H9 (cell line): ENCODE results near the gene KSR1. TPM values are rescaled to one million over a fixed set of nuclear protein-coding genes. Genes with fewer than 3 reads are reported as not detected.

Experiments
- DNase-seq: peaks from one replicate; pipeline ENCODE4 v3.0.0-alpha.2; 2017
- H2AFZ ChIP-seq: one replicate; pipeline ENCODE4 v1.6.1; 2013; ENCODE audit warnings: mild to moderate bottlenecking, low read length, control low read depth, moderate library complexity
- H2AK5ac ChIP-seq: 2 replicates; pipeline ENCODE4 v1.6.1; 2013; ENCODE audit warnings: low read length, control low read depth, mixed read lengths; ENCODE audit not compliant: insufficient read length
- H2BK120ac ChIP-seq: one replicate; pipeline ENCODE4 v1.6.1; 2013; ENCODE audit warnings: low read depth, mild to moderate bottlenecking, low read length, control low read depth, inconsistent platforms; ENCODE audit not compliant: poor library complexity, severe bottlenecking
- H2BK12ac ChIP-seq: 2 replicates; pipeline ENCODE4 v1.6.1; 2013; ENCODE audit warnings: low read length, control low read depth, mixed read lengths, low read depth; ENCODE audit not compliant: insufficient read length
- H2BK15ac ChIP-seq: 2 replicates; pipeline ENCODE4 v1.6.1; 2013; ENCODE audit warnings: low read depth, low read length, control low read depth
- H2BK20ac ChIP-seq: one replicate; pipeline ENCODE4 v1.6.1; 2013; ENCODE audit warnings: low read depth, mild to moderate bottlenecking, low read length, control low read depth, inconsistent platforms; ENCODE audit not compliant: poor library complexity, severe bottlenecking
- H2BK5ac ChIP-seq: 2 replicates; pipeline ENCODE4 v1.6.1; 2013; ENCODE audit warnings: low read length, control low read depth, mixed read lengths; ENCODE audit not compliant: insufficient read length
- H3K14ac ChIP-seq: 2 replicates; pipeline ENCODE4 v1.6.1; 2013; ENCODE audit warnings: low read length, control low read depth; ENCODE audit not compliant: insufficient read depth
- H3K18ac ChIP-seq: 2 replicates; pipeline ENCODE4 v1.6.1; 2013; ENCODE audit warnings: low read depth, mild to moderate bottlenecking, mixed read lengths, low read length, control low read depth; ENCODE audit not compliant: insufficient read length
- H3K23ac ChIP-seq: 2 replicates; pipeline ENCODE4 v1.6.1; 2013; ENCODE audit warnings: low read length, control low read depth, mixed read lengths, low read depth; ENCODE audit not compliant: insufficient read length
- H3K23me2 ChIP-seq: 2 replicates; pipeline ENCODE4 v1.6.1; 2013; ENCODE audit warnings: low read depth, mild to moderate bottlenecking, mixed read lengths, low read length, control low read depth; ENCODE audit not compliant: insufficient read length, poor library complexity, severe bottlenecking
- H3K27ac ChIP-seq: 2 replicates; pipeline ENCODE4 v1.5.1; 2013; ENCODE audit warnings: low read length, control low read depth, mixed read lengths, low read depth; ENCODE audit not compliant: insufficient read length
- H3K27me3 ChIP-seq: 2 replicates; pipeline ENCODE4 v1.6.1; 2013; ENCODE audit warnings: low read length, control low read depth, inconsistent platforms; ENCODE audit not compliant: insufficient read depth
- H3K4ac ChIP-seq: 2 replicates; pipeline ENCODE4 v1.6.1; 2013; ENCODE audit warnings: low read depth, mild to moderate bottlenecking, control low read depth, inconsistent platforms, low read length, moderate library complexity
- H3K4me1 ChIP-seq: 2 replicates; pipeline ENCODE4 v1.6.1; 2013; ENCODE audit warnings: low read length, control low read depth, inconsistent platforms; ENCODE audit not compliant: insufficient read depth
- H3K4me2 ChIP-seq: 2 replicates; pipeline ENCODE4 v1.6.1; 2013; ENCODE audit warnings: low read length, control low read depth, mixed read lengths; ENCODE audit not compliant: insufficient read length, insufficient read depth
- H3K56ac ChIP-seq: 2 replicates; pipeline ENCODE4 v1.6.1; 2013; ENCODE audit warnings: low read depth, mild to moderate bottlenecking, mixed read lengths, low read length, control low read depth; ENCODE audit not compliant: insufficient read length
- H3K79me1 ChIP-seq: 2 replicates; pipeline ENCODE4 v1.6.1; 2013; ENCODE audit warnings: low read depth, mild to moderate bottlenecking, moderate library complexity, low read length, control low read depth, inconsistent platforms; ENCODE audit not compliant: insufficient read depth, poor library complexity, severe bottlenecking
- H3K79me2 ChIP-seq: 2 replicates; pipeline ENCODE4 v1.6.1; 2013; ENCODE audit warnings: low read length, control low read depth, inconsistent platforms; ENCODE audit not compliant: insufficient read depth
- H3K9ac ChIP-seq: 2 replicates; pipeline ENCODE4 v1.6.1; 2013; ENCODE audit warnings: low read length, control low read depth, mixed read lengths; ENCODE audit not compliant: insufficient read length; ENCODE audit errors: extremely low read depth
- H3K9me3 ChIP-seq: one replicate; pipeline ENCODE4 v1.6.1; 2013; ENCODE audit warnings: low read depth, low read length, inconsistent platforms; ENCODE audit not compliant: control insufficient read depth
- H3T11ph ChIP-seq: one replicate; pipeline ENCODE4 v1.6.1; 2013; ENCODE audit warnings: mild to moderate bottlenecking, low read length, control low read depth, inconsistent platforms
- H4K20me1 ChIP-seq: one replicate; pipeline ENCODE4 v1.6.1; 2013; ENCODE audit not compliant: control insufficient read depth, insufficient read length, insufficient read depth
- H4K5ac ChIP-seq: 2 replicates; pipeline ENCODE4 v1.6.1; 2013; ENCODE audit warnings: low read depth, mild to moderate bottlenecking, mixed read lengths, low read length, control low read depth; ENCODE audit not compliant: insufficient read length
- H4K8ac ChIP-seq: replicated peaks from 2 replicates; pipeline ENCODE4 v1.6.1; 2013; ENCODE audit warnings: low read length, control low read depth, mixed read lengths, low read depth; ENCODE audit not compliant: insufficient read length
- H4K91ac ChIP-seq: 2 replicates; pipeline ENCODE4 v1.6.1; 2013; ENCODE audit warnings: low read depth, mild to moderate bottlenecking, moderate library complexity, mixed read lengths, low read length, control low read depth; ENCODE audit not compliant: insufficient read length
- H3K27ac Mint-ChIP-seq, 3 experiments: 2 replicates in 2 of 3; 3 replicates in 1 of 3; pipeline ENCODE4 v1.8.0; 2020 to 2021; ENCODE audit warnings: mixed read lengths in 3 of 3, mild to moderate bottlenecking in 1 of 3, moderate library complexity in 1 of 3
- H3K27me3 Mint-ChIP-seq: 2 replicates; pipeline ENCODE4 v1.8.0; 2021; ENCODE audit warnings: low read depth, mild to moderate bottlenecking, moderate library complexity, mixed read lengths
- H3K36me3 Mint-ChIP-seq, 3 experiments: 2 replicates in 2 of 3; 3 replicates in 1 of 3; pipeline ENCODE4 v1.8.0; 2020 to 2021; ENCODE audit warnings: low read depth in 3 of 3, mixed read lengths in 3 of 3; ENCODE audit not compliant: insufficient read depth in 1 of 3
- H3K4me1 Mint-ChIP-seq, 2 experiments: 2 replicates each; pipeline ENCODE4 v1.8.0; 2020; ENCODE audit warnings: mixed read lengths in 2 of 2
- H3K4me3 Mint-ChIP-seq, 2 experiments: 2 replicates in 1 of 2; 3 replicates in 1 of 2; pipeline ENCODE4 v1.8.0; 2020 to 2021; ENCODE audit warnings: mild to moderate bottlenecking in 2 of 2, mixed read lengths in 2 of 2, moderate library complexity in 1 of 2
- H3K9me3 Mint-ChIP-seq, 2 experiments: 2 replicates in 1 of 2; 3 replicates in 1 of 2; pipeline ENCODE4 v1.8.0; 2020; ENCODE audit warnings: mild to moderate bottlenecking in 2 of 2, mixed read lengths in 2 of 2, moderate library complexity in 1 of 2
- CTCF ChIP-seq: fragments of 200-600 bp; sonication (generic); conservative IDR thresholded peaks from 3 replicates; pipeline ENCODE4 v1.8.0; 2021; ENCODE audit warnings: antibody characterized with exemption, mild to moderate bottlenecking
- WGBS: extraction: QIAGEN DNeasy Blood & Tissue Kit; methylation state at CpG from one replicate; pipeline ENCODE4 v1.1.7; 2013; ENCODE audit warnings: missing lambda C conversion rate, low lambda C conversion rate, mixed read lengths; ENCODE audit not compliant: insufficient read length; ENCODE audit errors: extremely low coverage; 5-methylcytosine and 5-hydroxymethylcytosine counted together
- total RNA-seq: library from RNA; stranded (reverse); gene quantifications from 2 replicates; pipeline ENCODE4 v1.2.1, GENCODE V29; 2021

Gene KSR1
- total RNA-seq, 1 experiment from 2014 or later, result 44.9 TPM

- H3K4me2 ChIP-seq, result no peak overlapping the region
- H2BK120ac ChIP-seq, result no peak overlapping the region
- no peak overlapping the region for H4K5ac ChIP-seq
- no peak overlapping the region for H3K9ac ChIP-seq
- H3K79me1 ChIP-seq, result peaks cover 4% of the 10 kb centered on the region
- Mint-ChIP-seq H3K36me3 (no peaks in the 10 kb centered on the region), H3K27ac (peak overlapping the region in 1 of 3 experiments; percentile 13; a peak in 2 of 7 replicates), H3K9me3 (no peaks in the 10 kb centered on the region), H3K4me3 (no peak overlapping the region), H3K27me3 (no peaks in the 10 kb centered on the region), H3K4me1 (peaks cover 24 to 29% of the 10 kb centered on the region in 2 experiments)
- H2AFZ ChIP-seq, result no peak overlapping the region
- H4K8ac ChIP-seq, result no peak overlapping the region
- H3K14ac ChIP-seq, result no peak overlapping the region
- H2BK15ac ChIP-seq, result no peak overlapping the region
- no peak overlapping the region for H2BK5ac ChIP-seq
- no peak overlapping the region for H3K27ac ChIP-seq
- H2BK12ac ChIP-seq, result no peak overlapping the region
- H4K20me1 ChIP-seq, result no peaks in the 10 kb centered on the region
- H3K9me3 ChIP-seq, result no peaks in the 10 kb centered on the region
- no peak overlapping the region for H3K4ac ChIP-seq
- no peak overlapping the region for H2BK20ac ChIP-seq
- H3K56ac ChIP-seq, result no peak overlapping the region
- no peaks in the 10 kb centered on the region for H3K27me3 ChIP-seq
- no peaks in the 10 kb centered on the region; the same call in 1 of the 2 replicates for H3K4me1 ChIP-seq
- TF ChIP-seq CTCF, result no peak
- no peak overlapping the region for H3K18ac ChIP-seq
- DNase-seq, result no peak
- no peak overlapping the region for H3K23ac ChIP-seq
- H2AK5ac ChIP-seq, result no peak overlapping the region
- H3K79me2 ChIP-seq, result peaks cover 7% of the 10 kb centered on the region; the same call in 1 of the 2 replicates
- H4K91ac ChIP-seq, result no peak overlapping the region
- WGBS, result no CpG with 5 or more reads among the region's 3 CpGs
- no peak overlapping the region for H3T11ph ChIP-seq
- H3K23me2 ChIP-seq, result no peaks in the 10 kb centered on the region
These were observed 83.6 kb downstream of the KSR1 start for GRCh38 chr17:27539794-27540317.
